ENCODE measurements around the gene RASGRF1. TPM values are rescaled to one million over a fixed set of nuclear protein-coding genes. Genes with fewer than 3 reads are reported as not detected.

RASGRF1 gene
- polyA plus RNA-seq, 3 donors, result 0.11 TPM; not detected in 2

- H4K20me1 ChIP-seq (ENCODE audit: insufficient read depth, low read length), result no peaks in the 10 kb centered on the region
- H3K9me3 ChIP-seq (replicated peaks in 1 of 2; ENCODE audit: control insufficient read depth in 1 of 2, insufficient read depth in 1 of 2, low read length in 2 of 2), result no peaks in the 10 kb centered on the region
- peaks cover 0 to 5% of the 10 kb centered on the region in 2 donors for H3K4me1 ChIP-seq (ENCODE audit: control insufficient read depth in 1 of 2, insufficient read depth in 2 of 2, low read length in 2 of 2)
- no peak overlapping the region for H2AFZ ChIP-seq (ENCODE audit: insufficient read depth, low read depth, low read length, poor library complexity, severe bottlenecking)
- no peak overlapping the region for H3K4me3 ChIP-seq (replicated peaks in 1 of 3; ENCODE audit: low read depth in 2 of 3, low read length in 3 of 3)
- 2% methylated on average over 53 of the region's 53 CpGs for WGBS (ENCODE audit: insufficient coverage)
- no peaks in the 10 kb centered on the region for H3K36me3 ChIP-seq (replicated peaks in 1 of 2; ENCODE audit: control insufficient read depth in 1 of 2, insufficient read depth in 2 of 2, low read length in 2 of 2)
- TF ChIP-seq CTCF (IDR thresholded peaks at IDR 0.05), result no peak
- no peak overlapping the region for H3K27ac ChIP-seq (ENCODE audit: low read depth in 1 of 2, low read length in 2 of 2)
- H3K27me3 ChIP-seq (ENCODE audit: control insufficient read depth in 2 of 2, insufficient read depth in 2 of 2, low read length in 2 of 2), result peaks cover 22 to 62% of the 10 kb centered on the region in 2 donors
- H3K4me2 ChIP-seq (replicated peaks; ENCODE audit: extremely low read depth, low read length, poor library complexity, severe bottlenecking), result no peak overlapping the region
- intact Hi-C loops (cut with micrococcal nuclease), result no loop called here
- H3K9me3 Mint-ChIP-seq, result peaks cover 0 to 7% (median 0%) of the 10 kb centered on the region in 7 donors
- peaks cover 65 to 78% (median 77%) of the 10 kb centered on the region in 3 donors for H3K27me3 Mint-ChIP-seq (ENCODE audit: low read depth in 3 of 3)
- peak overlapping the region in 1 of 2 donors; percentile 82 for H3K4me3 Mint-ChIP-seq
- peaks cover 0 to 3% of the 10 kb centered on the region in 2 donors for H3K36me3 Mint-ChIP-seq
- no peaks in the 10 kb centered on the region for H3K79me2 ChIP-seq (ENCODE audit: insufficient read depth, low read length)
- H3K27ac Mint-ChIP-seq, result no peak overlapping the region
- H3K9ac ChIP-seq (ENCODE audit: insufficient read depth, low read length, poor library complexity, severe bottlenecking), result no peak overlapping the region
- peaks cover 6% of the 10 kb centered on the region for H3K4me1 Mint-ChIP-seq
- no peak for DNase-seq
These were observed 592 bp downstream of the RASGRF1 start for GRCh38 chr15:79089890-79090486.

GRCh38 chr15:79089331-79089889 lies 1.2 kb downstream of the RASGRF1 start:
- 4% methylated on average over 46 of the region's 47 CpGs for WGBS (ENCODE audit: insufficient coverage)
- no peaks in the 10 kb centered on the region for H3K9me3 ChIP-seq (replicated peaks in 1 of 2; ENCODE audit: control insufficient read depth in 1 of 2, insufficient read depth in 1 of 2, low read length in 2 of 2)
- H2AFZ ChIP-seq (ENCODE audit: insufficient read depth, low read depth, low read length, poor library complexity, severe bottlenecking), result no peak overlapping the region
- H3K27me3 ChIP-seq (ENCODE audit: control insufficient read depth in 2 of 2, insufficient read depth in 2 of 2, low read length in 2 of 2), result peaks cover 22 to 62% of the 10 kb centered on the region in 2 donors
- no peak overlapping the region for H3K4me2 ChIP-seq (replicated peaks; ENCODE audit: extremely low read depth, low read length, poor library complexity, severe bottlenecking)
- H3K27ac ChIP-seq (ENCODE audit: low read depth in 1 of 2, low read length in 2 of 2), result no peak overlapping the region
- no peak for TF ChIP-seq CTCF (IDR thresholded peaks at IDR 0.05)
- H3K27ac Mint-ChIP-seq, result no peak overlapping the region
- no peaks in the 10 kb centered on the region for H3K79me2 ChIP-seq (ENCODE audit: insufficient read depth, low read length)
- H3K27me3 Mint-ChIP-seq (ENCODE audit: low read depth in 3 of 3), result peaks cover 66 to 78% (median 73%) of the 10 kb centered on the region in 3 donors
- no peak for DNase-seq
- peaks cover 0 to 3% of the 10 kb centered on the region in 2 donors for H3K36me3 Mint-ChIP-seq
- H4K20me1 ChIP-seq (ENCODE audit: insufficient read depth, low read length), result no peaks in the 10 kb centered on the region
- intact Hi-C loops (cut with micrococcal nuclease), result no loop called here
- no peak overlapping the region for H3K4me3 ChIP-seq (replicated peaks in 1 of 3; ENCODE audit: low read depth in 2 of 3, low read length in 3 of 3)
- H3K9me3 Mint-ChIP-seq, result peaks cover 0 to 7% (median 0%) of the 10 kb centered on the region in 7 donors
- H3K4me1 ChIP-seq (ENCODE audit: control insufficient read depth in 1 of 2, insufficient read depth in 2 of 2, low read length in 2 of 2), result peaks cover 0 to 5% of the 10 kb centered on the region in 2 donors
- H3K9ac ChIP-seq (ENCODE audit: insufficient read depth, low read length, poor library complexity, severe bottlenecking), result no peak overlapping the region
- peak overlapping the region in 1 of 2 donors; percentile 82 for H3K4me3 Mint-ChIP-seq
- H3K4me1 Mint-ChIP-seq, result peaks cover 6% of the 10 kb centered on the region
- H3K36me3 ChIP-seq (replicated peaks in 1 of 2; ENCODE audit: control insufficient read depth in 1 of 2, insufficient read depth in 2 of 2, low read length in 2 of 2), result no peaks in the 10 kb centered on the region
